GM12872 (cell line): ENCODE data around the gene CMIP.

Experiments
- TF ChIP-seq, protein P1 (sequence below): IDR thresholded peaks from 3 replicates; pipeline ENCODE4 v1.5.1; 2011; ENCODE audit warnings: low read depth, mild to moderate bottlenecking, low read length, moderate library complexity; ENCODE audit not compliant: insufficient read depth

The CMIP gene

GRCh38 chr16:81530814-81531213, 86.2 kb downstream of the CMIP start:
- TF ChIP-seq, protein P1, sequence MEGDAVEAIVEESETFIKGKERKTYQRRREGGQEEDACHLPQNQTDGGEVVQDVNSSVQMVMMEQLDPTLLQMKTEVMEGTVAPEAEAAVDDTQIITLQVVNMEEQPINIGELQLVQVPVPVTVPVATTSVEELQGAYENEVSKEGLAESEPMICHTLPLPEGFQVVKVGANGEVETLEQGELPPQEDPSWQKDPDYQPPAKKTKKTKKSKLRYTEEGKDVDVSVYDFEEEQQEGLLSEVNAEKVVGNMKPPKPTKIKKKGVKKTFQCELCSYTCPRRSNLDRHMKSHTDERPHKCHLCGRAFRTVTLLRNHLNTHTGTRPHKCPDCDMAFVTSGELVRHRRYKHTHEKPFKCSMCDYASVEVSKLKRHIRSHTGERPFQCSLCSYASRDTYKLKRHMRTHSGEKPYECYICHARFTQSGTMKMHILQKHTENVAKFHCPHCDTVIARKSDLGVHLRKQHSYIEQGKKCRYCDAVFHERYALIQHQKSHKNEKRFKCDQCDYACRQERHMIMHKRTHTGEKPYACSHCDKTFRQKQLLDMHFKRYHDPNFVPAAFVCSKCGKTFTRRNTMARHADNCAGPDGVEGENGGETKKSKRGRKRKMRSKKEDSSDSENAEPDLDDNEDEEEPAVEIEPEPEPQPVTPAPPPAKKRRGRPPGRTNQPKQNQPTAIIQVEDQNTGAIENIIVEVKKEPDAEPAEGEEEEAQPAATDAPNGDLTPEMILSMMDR, result no peak

DNA sequence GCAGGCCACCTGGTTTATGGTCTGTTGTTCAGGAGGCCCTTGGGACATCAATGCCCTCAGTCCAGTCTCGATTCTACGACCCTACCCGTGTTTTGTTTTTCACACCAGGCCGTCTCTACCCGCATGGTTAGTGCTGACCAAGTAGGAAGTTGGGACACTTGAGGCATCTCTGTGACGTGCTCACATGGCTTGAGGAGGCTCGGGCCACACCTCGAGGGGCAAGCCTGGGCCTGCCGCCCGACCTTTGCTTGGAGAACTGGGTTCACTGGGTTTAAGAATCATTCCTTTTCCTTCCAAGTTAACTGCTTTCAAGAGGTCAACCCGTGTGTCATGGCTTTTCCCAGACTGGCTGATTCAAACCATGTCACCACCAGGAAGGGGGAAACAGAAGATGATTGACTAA, 86.8 kb downstream of the CMIP start:
- TF ChIP-seq, protein P1, result no peak

DNA sequence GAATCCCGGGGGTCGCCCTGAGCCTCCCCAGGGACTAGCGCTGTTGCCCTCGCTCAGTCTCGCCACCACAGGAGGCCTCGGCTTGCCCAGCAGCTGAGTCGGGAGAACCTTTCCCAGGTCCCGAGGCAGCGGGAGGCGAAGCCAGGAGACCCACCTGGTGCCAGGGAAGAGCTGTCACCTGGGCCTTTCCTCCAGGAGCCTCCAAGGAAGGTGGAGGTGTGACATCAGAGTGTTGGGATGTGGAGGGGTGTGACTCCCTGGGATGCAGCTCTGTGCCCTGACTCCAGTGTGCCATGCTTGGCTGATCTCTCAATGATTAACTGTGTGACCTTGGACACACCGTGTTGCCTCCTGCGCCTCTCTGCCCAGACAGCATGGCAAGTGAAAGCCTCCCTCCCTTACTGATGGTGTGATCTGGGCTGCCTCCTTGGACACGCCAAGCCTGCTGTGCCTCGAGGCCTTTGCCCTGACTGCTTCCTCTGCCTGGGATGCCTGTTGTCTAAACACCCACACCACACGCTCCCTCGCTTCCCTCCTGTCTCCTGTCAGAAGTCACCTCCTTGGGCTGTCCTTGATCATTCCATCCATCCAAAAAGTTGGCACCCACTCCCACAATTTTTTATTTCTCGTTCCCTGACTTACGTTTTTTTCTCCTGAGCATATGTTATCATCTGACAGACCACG, 88.0 kb downstream of the CMIP start:
- TF ChIP-seq, protein P1, result no peak

DNA sequence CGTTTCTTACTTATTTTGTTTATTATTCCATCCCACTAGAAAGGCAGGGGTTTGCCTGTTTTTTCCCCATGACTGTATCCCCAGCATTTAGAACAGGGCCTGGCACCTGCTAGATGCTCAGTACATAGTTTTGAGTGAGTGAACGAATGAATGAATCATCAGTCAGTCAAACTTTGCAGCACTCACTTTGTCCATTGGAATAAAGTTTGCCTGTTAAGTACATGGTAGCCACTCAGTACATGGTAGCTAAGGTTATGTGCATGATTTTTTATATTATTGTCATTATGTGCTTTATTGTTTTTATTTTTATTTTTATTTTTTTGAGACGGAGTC, 88.5 kb downstream of the CMIP start:
- TF ChIP-seq, protein P1, result no peak

GRCh38 chr16:81535679-81536360, 91.2 kb downstream of the CMIP start:
- TF ChIP-seq, protein P1, result no peak

GRCh38 chr16:81536648-81537047, 92.0 kb downstream of the CMIP start:
- TF ChIP-seq, protein P1, result no peak

- TF ChIP-seq, protein P1, result no peak
Observed at GRCh38 chr16:81537721-81538561, 93.3 kb downstream of the CMIP start.
